ENCODE results near the gene CEACAM20.

CEACAM20 gene

DNA sequence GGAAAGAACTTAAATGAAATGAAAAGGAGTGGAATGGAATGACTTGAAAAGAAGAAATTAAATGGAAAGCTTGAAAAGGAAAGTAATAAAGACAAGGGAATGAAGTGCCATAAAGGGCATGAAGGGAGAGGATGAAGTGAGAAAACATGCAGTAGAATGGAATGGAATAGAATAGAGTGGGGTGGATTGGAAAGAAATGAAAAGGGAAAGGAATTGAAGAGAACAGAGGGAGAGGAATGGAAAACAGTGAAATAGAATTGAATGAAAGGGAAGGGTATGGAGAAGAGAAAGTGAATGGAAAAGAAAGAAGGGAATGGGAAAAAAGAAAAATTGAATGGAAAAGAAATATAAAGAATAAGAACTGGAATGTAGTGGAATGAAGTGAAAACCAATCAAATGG lies 20.0 kb downstream of the CEACAM20 start:
- Histone ChIP-seq H3K79me2 (no peaks in the 10 kb centered on the region), H3K9me3 (ENCODE audit: control insufficient read depth, low read length) (no peaks in the 10 kb centered on the region), H2AFZ (no peak overlapping the region), H3K27ac (no peak overlapping the region), H3K4me2 (ENCODE audit: low read length) (no peak overlapping the region), H3K27me3 (ENCODE audit: control insufficient read depth, insufficient read depth, low read length) (no peaks in the 10 kb centered on the region), H3K36me3 (ENCODE audit: control insufficient read depth, insufficient read depth, low read length) (no peaks in the 10 kb centered on the region), H3K4me3 (ENCODE audit: low read depth, low read length) (no peak overlapping the region), H3K9ac (no peak overlapping the region), H3K4me1 (no peaks in the 10 kb centered on the region)
- TF ChIP-seq, protein P1, sequence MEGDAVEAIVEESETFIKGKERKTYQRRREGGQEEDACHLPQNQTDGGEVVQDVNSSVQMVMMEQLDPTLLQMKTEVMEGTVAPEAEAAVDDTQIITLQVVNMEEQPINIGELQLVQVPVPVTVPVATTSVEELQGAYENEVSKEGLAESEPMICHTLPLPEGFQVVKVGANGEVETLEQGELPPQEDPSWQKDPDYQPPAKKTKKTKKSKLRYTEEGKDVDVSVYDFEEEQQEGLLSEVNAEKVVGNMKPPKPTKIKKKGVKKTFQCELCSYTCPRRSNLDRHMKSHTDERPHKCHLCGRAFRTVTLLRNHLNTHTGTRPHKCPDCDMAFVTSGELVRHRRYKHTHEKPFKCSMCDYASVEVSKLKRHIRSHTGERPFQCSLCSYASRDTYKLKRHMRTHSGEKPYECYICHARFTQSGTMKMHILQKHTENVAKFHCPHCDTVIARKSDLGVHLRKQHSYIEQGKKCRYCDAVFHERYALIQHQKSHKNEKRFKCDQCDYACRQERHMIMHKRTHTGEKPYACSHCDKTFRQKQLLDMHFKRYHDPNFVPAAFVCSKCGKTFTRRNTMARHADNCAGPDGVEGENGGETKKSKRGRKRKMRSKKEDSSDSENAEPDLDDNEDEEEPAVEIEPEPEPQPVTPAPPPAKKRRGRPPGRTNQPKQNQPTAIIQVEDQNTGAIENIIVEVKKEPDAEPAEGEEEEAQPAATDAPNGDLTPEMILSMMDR (IDR thresholded peaks at IDR 0.05): no peak

DNA sequence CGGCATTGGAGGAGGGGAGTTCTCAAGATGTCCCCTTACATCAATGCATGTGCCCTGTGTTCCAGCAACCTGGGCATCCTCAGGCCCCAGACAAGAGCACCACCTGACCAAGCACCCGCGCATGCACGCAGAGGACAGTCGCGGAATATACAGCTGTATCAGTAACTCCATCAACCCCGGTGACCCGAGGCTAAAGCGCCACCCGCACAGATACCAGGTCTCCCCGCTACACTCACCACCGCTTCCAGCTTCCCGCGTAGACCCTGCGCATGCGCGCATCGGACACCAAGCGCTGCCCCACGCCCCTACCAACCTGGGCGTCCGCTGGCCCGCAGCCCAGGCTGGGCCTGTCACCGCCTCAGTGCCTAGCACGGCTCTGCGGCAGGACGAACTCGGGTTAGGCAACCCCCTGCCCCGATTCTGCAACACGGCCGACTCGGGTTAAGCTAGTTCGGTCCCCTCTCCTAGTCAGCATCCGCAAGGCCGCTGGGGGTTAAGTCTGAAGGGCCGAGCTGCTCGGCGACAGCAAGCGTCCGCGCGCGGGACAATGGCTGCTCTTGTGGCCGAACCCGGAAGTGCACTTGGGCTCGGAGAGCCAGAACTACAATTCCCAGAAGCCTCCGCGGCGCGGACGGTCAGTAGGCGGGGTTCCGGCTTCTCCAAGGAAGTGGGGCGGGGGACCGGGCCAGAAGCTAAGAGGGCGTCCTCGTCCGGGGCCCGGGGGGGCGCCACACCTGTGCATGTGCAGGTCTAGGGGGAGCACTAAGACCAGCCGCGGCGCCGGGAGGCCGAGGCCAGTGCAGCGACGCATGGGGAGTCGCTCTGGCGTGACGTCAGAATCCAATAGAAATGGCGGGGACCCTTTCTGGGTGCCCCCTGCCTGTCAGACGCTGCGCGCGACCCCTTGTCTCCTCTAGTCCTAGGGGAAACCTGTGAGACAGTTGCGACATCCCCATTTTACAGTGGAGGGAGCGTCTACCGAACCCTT lies 29.2 kb downstream of the CEACAM20 start, which contains the start of gene ZNF180:
Gene ZNF180 (minus strand): TSS at position 561 of the 988 bp plus-strand sequence. CDS start 3,188 bp downstream, outside the sequence.
- no peaks in the 10 kb centered on the region for H3K27me3 ChIP-seq (ENCODE audit: control insufficient read depth, insufficient read depth, low read length)
- no peak within 1 kb of the TSS for H3K9ac ChIP-seq
- peak within 1 kb of the TSS; percentile 65 for H3K27ac ChIP-seq
- no peaks in the 10 kb centered on the region for H3K4me1 ChIP-seq
- no peaks in the 10 kb centered on the region for H3K36me3 ChIP-seq (ENCODE audit: control insufficient read depth, insufficient read depth, low read length)
- TF ChIP-seq, protein P1 (IDR thresholded peaks at IDR 0.05): peak; percentile 90
- H3K4me2 ChIP-seq (ENCODE audit: low read length): peak within 1 kb of the TSS; percentile 94
- H3K79me2 ChIP-seq: peaks cover 29% of the 10 kb centered on the region
- H2AFZ ChIP-seq: peak within 1 kb of the TSS; percentile 95
- no peaks in the 10 kb centered on the region for H3K9me3 ChIP-seq (ENCODE audit: control insufficient read depth, low read length)
- H3K4me3 ChIP-seq (ENCODE audit: low read depth, low read length): peak within 1 kb of the TSS; percentile 96

DNA sequence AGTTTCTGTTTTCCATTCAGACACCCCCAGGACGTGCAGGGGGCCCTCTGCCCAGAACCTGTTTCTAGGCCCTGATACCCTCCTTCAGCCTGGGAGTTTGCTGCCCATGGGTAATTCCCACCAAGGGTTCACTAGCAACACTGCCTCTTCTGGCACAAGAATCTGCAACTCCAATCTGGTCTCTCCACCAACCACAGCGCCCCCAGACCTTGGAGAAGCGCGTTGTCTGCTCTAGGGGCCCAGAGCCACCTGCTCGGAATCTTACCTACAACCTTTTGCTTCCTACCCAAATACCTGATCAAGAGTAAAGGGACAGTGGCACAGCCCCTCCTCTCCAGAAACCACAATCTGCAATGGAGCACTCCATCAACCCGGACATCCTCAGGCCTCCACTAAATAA lies 29.9 kb downstream of the CEACAM20 start:
- H3K4me1 ChIP-seq: no peaks in the 10 kb centered on the region
- H3K9ac ChIP-seq: no peak overlapping the region
- H2AFZ ChIP-seq: peak overlapping the region; percentile 95
- H3K27ac ChIP-seq: no peak overlapping the region
- no peaks in the 10 kb centered on the region for H3K36me3 ChIP-seq (ENCODE audit: control insufficient read depth, insufficient read depth, low read length)
- H3K9me3 ChIP-seq (ENCODE audit: control insufficient read depth, low read length): no peaks in the 10 kb centered on the region
- H3K79me2 ChIP-seq: peaks cover 31% of the 10 kb centered on the region
- H3K4me3 ChIP-seq (ENCODE audit: low read depth, low read length): peak overlapping the region; percentile 96
- TF ChIP-seq, protein P1 (IDR thresholded peaks at IDR 0.05): no peak
- peak overlapping the region; percentile 94 for H3K4me2 ChIP-seq (ENCODE audit: low read length)
- H3K27me3 ChIP-seq (ENCODE audit: control insufficient read depth, insufficient read depth, low read length): no peaks in the 10 kb centered on the region

DNA sequence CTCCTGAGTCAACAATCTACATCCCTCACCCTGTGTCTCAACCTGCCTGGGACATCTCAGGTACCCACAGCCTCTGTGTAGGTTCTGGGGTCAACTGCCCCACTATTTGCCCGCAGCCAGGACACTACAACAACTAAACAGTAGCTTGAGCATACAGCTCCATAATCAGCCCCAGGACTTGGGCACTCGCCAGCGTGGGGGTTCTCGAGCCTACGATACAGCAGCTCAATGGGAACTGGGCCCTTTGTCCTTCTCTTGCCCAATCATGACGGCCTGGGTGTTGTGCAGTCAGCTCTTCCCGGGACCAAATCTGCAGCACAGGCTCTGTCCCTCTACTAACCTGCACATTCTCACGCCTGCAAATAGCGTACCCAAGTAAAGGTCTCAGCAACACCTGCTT lies 30.5 kb downstream of the CEACAM20 start:
- no peak overlapping the region for H2AFZ ChIP-seq

More for the DNA sequence above, 30.5 kb downstream of the CEACAM20 start:
- no peaks in the 10 kb centered on the region for H3K9me3 ChIP-seq (ENCODE audit: control insufficient read depth, low read length)
- no peak overlapping the region for H3K27ac ChIP-seq
- H3K4me1 ChIP-seq: no peaks in the 10 kb centered on the region
- H3K79me2 ChIP-seq: peaks cover 31% of the 10 kb centered on the region
- H3K4me3 ChIP-seq (ENCODE audit: low read depth, low read length): no peak overlapping the region
- H3K9ac ChIP-seq: no peak overlapping the region
- H3K4me2 ChIP-seq (ENCODE audit: low read length): peak overlapping the region; percentile 94
- TF ChIP-seq, protein P1 (IDR thresholded peaks at IDR 0.05): no peak
- no peaks in the 10 kb centered on the region for H3K36me3 ChIP-seq (ENCODE audit: control insufficient read depth, insufficient read depth, low read length)
- H3K27me3 ChIP-seq (ENCODE audit: control insufficient read depth, insufficient read depth, low read length): no peaks in the 10 kb centered on the region
